ENCODE data around the gene VTN.

GRCh38 chr17:28415886-28416285 lies 45.8 kb upstream of the VTN start:
- no peak for TF ChIP-seq CTCF (IDR thresholded peaks at IDR 0.05; ENCODE audit: borderline replicate concordance, extremely low read depth, low read length, poor library complexity, severe bottlenecking)
- no peak for TF ChIP-seq EZH2 (IDR thresholded peaks at IDR 0.05; ENCODE audit: borderline replicate concordance, low read depth, low read length, severe bottlenecking)

All from DND-41 (cell line).